T-helper 9 cell (primary cell): ENCODE results near the gene AMZ2.
"Not testable (repeated sequence)": the region's sequence is repeated elsewhere in the genome, so short reads cannot be mapped to it uniquely, and the experiment has no call there.

Experiments
- DNase-seq: peaks from one replicate; pipeline ENCODE4 v3.0.0-alpha.2; 2020

Gene AMZ2

GRCh38 chr17:68220786-68221185, 27.1 kb upstream of the AMZ2 start:
- DNase-seq: not testable (repeated sequence)

- no peak for DNase-seq
These were observed 26.1 kb upstream of the AMZ2 start for GRCh38 chr17:68221786-68222185.

GRCh38 chr17:68222606-68223005, 25.2 kb upstream of the AMZ2 start:
- DNase-seq: no peak

GRCh38 chr17:68225055-68225454, 22.8 kb upstream of the AMZ2 start:
- DNase-seq: not testable (repeated sequence)

GRCh38 chr17:68228039-68228680, 19.7 kb upstream of the AMZ2 start:
- not testable (repeated sequence) for DNase-seq

- DNase-seq: no peak
These were observed 18.8 kb upstream of the AMZ2 start for GRCh38 chr17:68228817-68229570.

- DNase-seq: no peak
These were observed 18.2 kb upstream of the AMZ2 start for GRCh38 chr17:68229619-68230018.

- DNase-seq: not testable (repeated sequence)
These were observed 16.7 kb upstream of the AMZ2 start for GRCh38 chr17:68231131-68231530.

GRCh38 chr17:68231541-68231940, 16.3 kb upstream of the AMZ2 start:
- no peak for DNase-seq

- not testable (repeated sequence) for DNase-seq
These were observed 15.1 kb upstream of the AMZ2 start for GRCh38 chr17:68232741-68233140.

- DNase-seq: peak; percentile 20
These were observed 13.0 kb upstream of the AMZ2 start for GRCh38 chr17:68234726-68235335.

- not testable (repeated sequence) for DNase-seq
These were observed 12.5 kb upstream of the AMZ2 start for GRCh38 chr17:68235336-68235791.

- peak; percentile 50 for DNase-seq
These were observed 10.3 kb upstream of the AMZ2 start for GRCh38 chr17:68237369-68238163.

GRCh38 chr17:68238164-68238870, 9.5 kb upstream of the AMZ2 start:
- DNase-seq: no peak

GRCh38 chr17:68238871-68239253, 9.0 kb upstream of the AMZ2 start:
- no peak for DNase-seq

GRCh38 chr17:68239632-68240366, 8.0 kb upstream of the AMZ2 start:
- no peak for DNase-seq

- no peak for DNase-seq
These were observed 1.4 kb upstream of the AMZ2 start for GRCh38 chr17:68246271-68247028.

GRCh38 chr17:68248199-68248825, 469 bp downstream of the AMZ2 start:
- no peak for DNase-seq

GRCh38 chr17:68248891-68249290, 1.0 kb downstream of the AMZ2 start:
- DNase-seq: no peak

- DNase-seq: no peak
These were observed 1.5 kb downstream of the AMZ2 start for GRCh38 chr17:68249354-68249765.
